Ishikawa (cell line): ENCODE results near the gene SLC36A3.

Source experiments
- CEBPB ChIP-seq: IDR thresholded peaks from 2 replicates; pipeline ENCODE4 v1.6.1; 2012
- CREB1 ChIP-seq: IDR thresholded peaks from 2 replicates; pipeline ENCODE4 v1.6.1; 2012; ENCODE audit warnings: low read depth
- EGR1 ChIP-seq: IDR thresholded peaks from 2 replicates; pipeline ENCODE4 v1.6.1; 2012
- EP300 ChIP-seq: IDR thresholded peaks from 2 replicates; pipeline ENCODE4 v1.6.1; 2012; ENCODE audit warnings: borderline replicate concordance
- FOXM1 ChIP-seq: IDR thresholded peaks from 2 replicates; pipeline ENCODE4 v1.6.1; 2012; ENCODE audit warnings: low read depth, borderline replicate concordance
- NFIC ChIP-seq: IDR thresholded peaks from 2 replicates; pipeline ENCODE4 v1.6.1; 2012
- RAD21 ChIP-seq: IDR thresholded peaks from 2 replicates; pipeline ENCODE4 v1.6.1; 2012; ENCODE audit warnings: low read depth
- TAF1 ChIP-seq: IDR thresholded peaks from 2 replicates; pipeline ENCODE4 v1.6.1; 2012; ENCODE audit warnings: low read depth, mild to moderate bottlenecking
- TCF12 ChIP-seq: IDR thresholded peaks from 2 replicates; pipeline ENCODE4 v1.6.1; 2012; ENCODE audit warnings: low read depth
- TEAD4 ChIP-seq: IDR thresholded peaks from 2 replicates; pipeline ENCODE4 v1.6.1; 2012
- YY1 ChIP-seq: IDR thresholded peaks from 2 replicates; pipeline ENCODE4 v1.6.1; 2012; ENCODE audit warnings: low read depth
- ZBTB7A ChIP-seq: IDR thresholded peaks from 2 replicates; pipeline ENCODE4 v1.6.1; 2012; ENCODE audit warnings: low read depth
- TF ChIP-seq, protein P1 (sequence below): IDR thresholded peaks from 2 replicates; pipeline ENCODE4 v1.6.1; 2012
- TF ChIP-seq, protein P2 (sequence below): IDR thresholded peaks from 2 replicates; pipeline ENCODE4 v1.6.1; 2012; ENCODE audit warnings: low read depth, mild to moderate bottlenecking
- TF ChIP-seq, protein P3 (sequence below): IDR thresholded peaks from 2 replicates; pipeline ENCODE4 v1.6.1; 2012

The SLC36A3 gene

DNA sequence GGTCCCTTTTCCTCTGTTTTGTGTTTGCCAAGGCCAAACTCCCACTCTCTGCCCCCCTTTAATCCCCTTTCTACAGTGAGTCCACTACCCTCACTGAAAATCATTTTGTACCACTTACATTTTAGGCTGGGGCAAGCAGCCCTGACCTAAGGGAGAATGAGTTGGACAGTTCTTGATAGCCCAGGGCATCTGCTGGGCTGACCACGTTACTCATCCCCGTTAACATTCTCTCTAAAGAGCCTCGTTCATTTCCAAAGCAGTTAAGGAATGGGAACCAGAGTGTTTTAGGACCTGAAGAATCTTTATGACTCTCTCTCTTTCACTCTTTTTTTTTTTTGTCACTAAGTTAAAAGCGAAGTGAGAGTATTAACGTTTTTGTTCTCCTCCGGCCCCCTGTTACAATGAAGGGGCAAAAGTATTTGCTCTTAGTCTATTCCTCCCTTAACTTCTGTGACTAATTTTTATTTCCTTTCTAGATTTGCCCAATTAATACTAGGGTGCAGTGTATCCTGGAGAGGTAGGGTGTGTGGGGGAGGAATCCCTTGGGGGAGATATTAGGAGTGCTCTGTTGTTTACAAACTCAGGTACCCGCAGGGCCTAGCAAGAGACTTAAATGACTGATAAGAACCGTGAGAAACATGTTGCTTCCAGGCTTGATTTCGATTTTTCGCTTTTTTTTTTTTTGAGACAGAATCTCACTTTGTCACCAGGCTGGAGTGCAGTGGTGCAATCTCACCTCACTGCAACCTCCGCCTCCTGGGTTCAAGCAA is 35.9 kb downstream of the SLC36A3 start:
- no peak for TF ChIP-seq EP300
- TF ChIP-seq TEAD4 = no peak

DNA sequence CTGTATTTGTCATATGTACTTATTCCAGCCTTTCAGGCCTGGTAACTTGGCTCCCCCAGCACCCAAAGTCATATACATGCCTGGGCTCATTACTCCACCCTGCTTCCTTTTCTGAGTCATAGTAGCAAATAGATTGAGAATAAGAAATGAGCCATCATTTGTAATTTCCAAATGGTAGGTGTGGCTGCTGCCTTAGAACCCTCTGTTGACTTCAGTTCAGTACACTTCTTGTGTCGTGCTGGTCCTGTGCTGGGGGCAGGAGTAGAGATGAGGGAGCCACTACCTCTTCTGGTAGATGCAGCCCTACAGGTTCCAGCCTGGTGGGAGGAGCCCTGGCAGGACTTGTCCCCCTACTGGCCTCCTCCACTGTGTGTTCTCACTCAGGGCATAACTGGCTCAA is 39.5 kb downstream of the SLC36A3 start:
- TF ChIP-seq TCF12 (no peak), ZBTB7A (no peak), CEBPB (no peak), EGR1 (no peak), EP300 (no peak), NFIC (no peak), YY1 (no peak), RAD21 (no peak), TEAD4 (no peak), FOXM1 (no peak), TAF1 (no peak), CREB1 (no peak)
- TF ChIP-seq, protein P1, sequence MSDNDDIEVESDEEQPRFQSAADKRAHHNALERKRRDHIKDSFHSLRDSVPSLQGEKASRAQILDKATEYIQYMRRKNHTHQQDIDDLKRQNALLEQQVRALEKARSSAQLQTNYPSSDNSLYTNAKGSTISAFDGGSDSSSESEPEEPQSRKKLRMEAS = no peak
- TF ChIP-seq, protein P2, sequence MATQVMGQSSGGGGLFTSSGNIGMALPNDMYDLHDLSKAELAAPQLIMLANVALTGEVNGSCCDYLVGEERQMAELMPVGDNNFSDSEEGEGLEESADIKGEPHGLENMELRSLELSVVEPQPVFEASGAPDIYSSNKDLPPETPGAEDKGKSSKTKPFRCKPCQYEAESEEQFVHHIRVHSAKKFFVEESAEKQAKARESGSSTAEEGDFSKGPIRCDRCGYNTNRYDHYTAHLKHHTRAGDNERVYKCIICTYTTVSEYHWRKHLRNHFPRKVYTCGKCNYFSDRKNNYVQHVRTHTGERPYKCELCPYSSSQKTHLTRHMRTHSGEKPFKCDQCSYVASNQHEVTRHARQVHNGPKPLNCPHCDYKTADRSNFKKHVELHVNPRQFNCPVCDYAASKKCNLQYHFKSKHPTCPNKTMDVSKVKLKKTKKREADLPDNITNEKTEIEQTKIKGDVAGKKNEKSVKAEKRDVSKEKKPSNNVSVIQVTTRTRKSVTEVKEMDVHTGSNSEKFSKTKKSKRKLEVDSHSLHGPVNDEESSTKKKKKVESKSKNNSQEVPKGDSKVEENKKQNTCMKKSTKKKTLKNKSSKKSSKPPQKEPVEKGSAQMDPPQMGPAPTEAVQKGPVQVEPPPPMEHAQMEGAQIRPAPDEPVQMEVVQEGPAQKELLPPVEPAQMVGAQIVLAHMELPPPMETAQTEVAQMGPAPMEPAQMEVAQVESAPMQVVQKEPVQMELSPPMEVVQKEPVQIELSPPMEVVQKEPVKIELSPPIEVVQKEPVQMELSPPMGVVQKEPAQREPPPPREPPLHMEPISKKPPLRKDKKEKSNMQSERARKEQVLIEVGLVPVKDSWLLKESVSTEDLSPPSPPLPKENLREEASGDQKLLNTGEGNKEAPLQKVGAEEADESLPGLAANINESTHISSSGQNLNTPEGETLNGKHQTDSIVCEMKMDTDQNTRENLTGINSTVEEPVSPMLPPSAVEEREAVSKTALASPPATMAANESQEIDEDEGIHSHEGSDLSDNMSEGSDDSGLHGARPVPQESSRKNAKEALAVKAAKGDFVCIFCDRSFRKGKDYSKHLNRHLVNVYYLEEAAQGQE = no peak
- TF ChIP-seq, protein P3, sequence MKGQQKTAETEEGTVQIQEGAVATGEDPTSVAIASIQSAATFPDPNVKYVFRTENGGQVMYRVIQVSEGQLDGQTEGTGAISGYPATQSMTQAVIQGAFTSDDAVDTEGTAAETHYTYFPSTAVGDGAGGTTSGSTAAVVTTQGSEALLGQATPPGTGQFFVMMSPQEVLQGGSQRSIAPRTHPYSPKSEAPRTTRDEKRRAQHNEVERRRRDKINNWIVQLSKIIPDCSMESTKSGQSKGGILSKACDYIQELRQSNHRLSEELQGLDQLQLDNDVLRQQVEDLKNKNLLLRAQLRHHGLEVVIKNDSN = no peak

DNA sequence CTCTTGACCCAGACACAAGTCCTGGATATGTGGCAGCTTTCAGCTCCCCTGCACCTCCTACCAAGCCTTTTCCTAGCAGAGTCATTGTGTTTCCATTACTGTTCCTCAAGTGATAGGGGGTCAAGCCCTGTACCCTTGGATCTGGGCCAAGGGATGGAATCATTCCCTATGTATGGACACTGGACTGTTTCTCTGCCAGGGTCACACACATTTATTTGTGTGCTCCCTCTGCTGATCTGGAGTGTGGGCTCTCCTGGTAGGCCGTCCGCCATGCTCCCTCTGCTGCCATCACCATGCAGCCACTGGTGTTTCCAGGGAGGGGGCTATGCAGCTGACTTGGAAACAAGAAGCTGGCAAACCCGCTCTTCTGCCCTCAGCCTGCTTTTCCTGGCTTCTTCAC is 41.0 kb downstream of the SLC36A3 start:
- TF ChIP-seq TEAD4 = no peak
- no peak for TF ChIP-seq TAF1
- TF ChIP-seq, protein P3 = no peak
- no peak for TF ChIP-seq RAD21
- no peak for TF ChIP-seq YY1
- TF ChIP-seq CREB1 = no peak
- no peak for TF ChIP-seq EGR1
- TF ChIP-seq TCF12 = no peak
- no peak for TF ChIP-seq EP300
- TF ChIP-seq, protein P1 = no peak
- no peak for TF ChIP-seq NFIC

DNA sequence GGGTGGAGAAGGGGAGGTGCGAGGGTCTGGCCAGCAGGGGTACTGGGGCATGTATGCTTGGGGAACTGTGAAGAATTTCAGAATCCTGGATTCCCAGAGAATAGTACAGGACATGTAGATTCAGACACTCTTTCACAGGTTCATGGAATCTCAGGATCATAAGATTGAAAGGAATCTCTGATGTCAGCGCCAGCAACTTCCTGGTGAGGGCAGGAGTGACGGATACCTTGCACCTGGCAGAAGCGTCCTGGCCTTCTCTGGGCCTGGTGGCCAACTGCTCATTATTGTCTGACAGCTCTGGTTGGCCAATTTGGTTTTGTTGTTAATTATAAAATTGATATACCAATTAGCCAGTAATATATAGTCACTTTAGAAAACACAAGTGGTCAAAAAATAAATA is 43.6 kb downstream of the SLC36A3 start:
- no peak for TF ChIP-seq TAF1
- TF ChIP-seq, protein P3 = no peak
- no peak for TF ChIP-seq ZBTB7A
- TF ChIP-seq TEAD4 = no peak
- TF ChIP-seq FOXM1 = no peak
- TF ChIP-seq, protein P1 = no peak
- no peak for TF ChIP-seq EGR1
- TF ChIP-seq, protein P2 = no peak
- no peak for TF ChIP-seq CREB1
- no peak for TF ChIP-seq TCF12
- no peak for TF ChIP-seq NFIC
- TF ChIP-seq YY1 = no peak
- TF ChIP-seq EP300 = no peak
- TF ChIP-seq CEBPB = no peak
- no peak for TF ChIP-seq RAD21

DNA sequence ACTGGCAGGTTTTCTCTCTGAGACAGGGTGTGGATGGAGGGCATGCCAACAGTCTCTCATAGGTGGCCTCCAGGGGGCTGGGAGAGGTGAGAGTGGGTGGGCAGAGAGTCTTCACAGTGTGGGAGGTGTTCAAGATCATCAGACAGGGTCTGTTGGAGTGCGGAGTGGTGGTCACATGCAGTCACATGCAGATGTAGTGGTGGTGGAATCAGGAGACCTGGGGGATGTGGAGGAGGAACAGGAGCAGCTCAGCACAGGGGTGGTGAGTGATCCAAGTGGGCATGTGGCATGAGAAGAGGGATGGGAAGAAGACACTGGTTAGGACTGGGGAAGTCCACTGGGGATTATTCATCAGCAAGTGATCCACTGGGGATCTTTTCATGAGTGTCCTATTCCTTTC is 44.8 kb downstream of the SLC36A3 start:
- no peak for TF ChIP-seq TAF1

DNA sequence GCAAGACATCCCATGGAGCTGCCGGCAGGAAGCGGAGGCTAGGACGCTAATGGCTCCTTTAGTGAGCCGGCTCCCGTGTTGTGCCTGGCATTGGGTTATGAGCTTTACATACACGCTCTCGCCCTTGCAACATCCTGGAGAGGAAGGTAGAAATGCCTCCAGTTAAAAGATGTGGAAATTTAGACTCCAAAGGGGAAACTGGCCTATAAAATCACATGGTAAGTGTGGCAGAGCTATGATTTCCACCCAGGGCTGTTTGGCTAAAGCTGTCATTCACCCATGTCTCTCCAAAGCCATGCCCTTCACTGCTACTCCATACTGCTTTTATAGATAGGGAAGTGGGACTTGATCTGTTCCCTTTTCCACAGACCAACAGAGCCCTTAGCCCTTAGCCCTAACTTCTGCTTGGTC is 45.4 kb downstream of the SLC36A3 start:
- TF ChIP-seq CEBPB = no peak
- no peak for TF ChIP-seq EGR1
- TF ChIP-seq ZBTB7A = no peak
- TF ChIP-seq YY1 = no peak
- no peak for TF ChIP-seq CREB1
- no peak for TF ChIP-seq FOXM1
- TF ChIP-seq TCF12 = no peak
- TF ChIP-seq TEAD4 = no peak
- no peak for TF ChIP-seq TAF1
- TF ChIP-seq, protein P1 = no peak
- no peak for TF ChIP-seq EP300
- TF ChIP-seq, protein P3 = no peak
- no peak for TF ChIP-seq RAD21
- TF ChIP-seq NFIC = no peak
- TF ChIP-seq, protein P2 = no peak
